ENCODE measurements around the gene CENPX.
"Not testable (repeated sequence)": the region's sequence is repeated elsewhere in the genome, so short reads cannot be mapped to it uniquely, and the experiment has no call there.

The CENPX gene

GRCh38 chr17:81998691-81999438 is 23.8 kb downstream of the CENPX start:
- DNase-seq (ENCODE audit: low read depth in 2 of 2), result no peak

GRCh38 chr17:81998212-81998611 is 24.5 kb downstream of the CENPX start:
- no peak for DNase-seq (ENCODE audit: low read depth in 2 of 2)

GRCh38 chr17:81996757-81997441 is 25.8 kb downstream of the CENPX start:
- DNase-seq (ENCODE audit: low read depth in 2 of 2), result no peak

- DNase-seq (ENCODE audit: low read depth in 2 of 2), result no peak
These were observed 26.4 kb downstream of the CENPX start for GRCh38 chr17:81996232-81996756.

GRCh38 chr17:81995463-81996231 is 27.0 kb downstream of the CENPX start:
- DNase-seq (ENCODE audit: low read depth in 2 of 2), result no peak

- no peak for DNase-seq (ENCODE audit: low read depth in 2 of 2)
These were observed 27.9 kb downstream of the CENPX start for GRCh38 chr17:81994593-81995462.

GRCh38 chr17:81993729-81994592 is 28.7 kb downstream of the CENPX start:
- DNase-seq (ENCODE audit: low read depth in 2 of 2), result no peak

GRCh38 chr17:81992306-81993102 is 30.2 kb downstream of the CENPX start:
- DNase-seq (ENCODE audit: low read depth in 2 of 2), result no peak

GRCh38 chr17:81991684-81992305 is 30.9 kb downstream of the CENPX start:
- no peak for DNase-seq (ENCODE audit: low read depth in 2 of 2)

GRCh38 chr17:81990836-81991683 is 31.6 kb downstream of the CENPX start:
- DNase-seq (ENCODE audit: low read depth in 2 of 2), result no peak

GRCh38 chr17:81987161-81987770 is 35.4 kb downstream of the CENPX start:
- DNase-seq (ENCODE audit: low read depth in 2 of 2), result no peak

- no peak for DNase-seq (ENCODE audit: low read depth in 2 of 2)
These were observed 36.1 kb downstream of the CENPX start for GRCh38 chr17:81986606-81987005.

- no peak for DNase-seq (ENCODE audit: low read depth in 2 of 2)
These were observed 37.8 kb downstream of the CENPX start for GRCh38 chr17:81984773-81985410.

GRCh38 chr17:81983639-81984373 is 38.9 kb downstream of the CENPX start:
- DNase-seq (ENCODE audit: low read depth in 2 of 2), result no peak

GRCh38 chr17:81983011-81983638 is 39.6 kb downstream of the CENPX start:
- DNase-seq (ENCODE audit: low read depth in 2 of 2), result no peak

- not testable (repeated sequence) for DNase-seq (ENCODE audit: low read depth in 2 of 2)
These were observed 41.2 kb downstream of the CENPX start for GRCh38 chr17:81981511-81981910.

Measured in fibroblast of skin of left biceps (primary cell).